Tongue (tissue), 2 donors: ENCODE measurements around the gene ZNF616. TPM values are rescaled to one million over a fixed set of nuclear protein-coding genes. Genes with fewer than 3 reads are reported as not detected.

Source experiments
- DNase-seq: peaks from one replicate; pipeline ENCODE4 v3.0.0-alpha.2; 2015
- total RNA-seq: library from RNA; depleted of rRNA; stranded (reverse); fragments of >200 nt; gene quantifications from one replicate; pipeline ENCODE4 v1.2.3, GENCODE V29; 2014

ZNF616 gene
- 12.8 TPM for total RNA-seq

DNA sequence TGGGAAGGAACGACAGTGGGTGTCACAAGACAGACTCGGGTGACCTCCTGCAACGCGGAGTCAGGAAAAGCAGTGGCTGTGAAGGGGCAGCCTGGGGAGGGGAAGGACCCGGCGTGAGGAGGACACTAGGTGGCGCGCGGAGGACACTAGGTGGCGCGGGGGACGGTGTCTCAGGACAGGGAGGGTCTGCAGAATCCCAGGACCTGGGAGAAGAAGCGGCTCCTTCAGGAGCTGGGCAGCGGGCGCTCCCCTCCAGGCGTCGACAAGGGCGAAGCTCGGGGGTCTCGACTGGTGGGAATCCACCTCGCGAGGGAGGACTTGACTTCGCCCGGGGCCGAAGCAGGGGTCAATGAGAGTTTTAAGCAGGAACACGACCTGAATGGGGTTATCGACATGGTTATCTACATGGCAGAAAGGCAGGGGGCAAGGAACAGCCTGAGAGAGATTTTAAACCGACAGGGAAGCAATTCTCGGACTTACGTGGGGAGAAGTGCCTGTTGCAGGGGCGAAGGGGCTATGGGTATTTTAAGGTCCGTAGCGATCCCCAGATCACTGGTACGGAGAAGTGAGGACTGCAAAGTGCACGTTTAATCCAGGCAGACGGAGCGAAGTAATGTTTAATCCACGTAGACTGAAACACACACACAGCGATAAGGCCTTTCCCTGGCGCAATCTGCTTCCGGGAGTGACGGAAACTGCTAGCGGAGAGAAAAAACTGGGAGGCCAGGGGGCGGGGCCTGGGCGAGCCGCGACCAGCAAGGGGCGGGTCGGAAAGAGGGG, at the start of gene ZNF616:
Gene ZNF616 (minus strand): TSS at position 687 of the 780 bp plus-strand sequence. CDS start 9,426 bp downstream, outside the sequence.
- DNase-seq, result peak; percentile 98

DNA sequence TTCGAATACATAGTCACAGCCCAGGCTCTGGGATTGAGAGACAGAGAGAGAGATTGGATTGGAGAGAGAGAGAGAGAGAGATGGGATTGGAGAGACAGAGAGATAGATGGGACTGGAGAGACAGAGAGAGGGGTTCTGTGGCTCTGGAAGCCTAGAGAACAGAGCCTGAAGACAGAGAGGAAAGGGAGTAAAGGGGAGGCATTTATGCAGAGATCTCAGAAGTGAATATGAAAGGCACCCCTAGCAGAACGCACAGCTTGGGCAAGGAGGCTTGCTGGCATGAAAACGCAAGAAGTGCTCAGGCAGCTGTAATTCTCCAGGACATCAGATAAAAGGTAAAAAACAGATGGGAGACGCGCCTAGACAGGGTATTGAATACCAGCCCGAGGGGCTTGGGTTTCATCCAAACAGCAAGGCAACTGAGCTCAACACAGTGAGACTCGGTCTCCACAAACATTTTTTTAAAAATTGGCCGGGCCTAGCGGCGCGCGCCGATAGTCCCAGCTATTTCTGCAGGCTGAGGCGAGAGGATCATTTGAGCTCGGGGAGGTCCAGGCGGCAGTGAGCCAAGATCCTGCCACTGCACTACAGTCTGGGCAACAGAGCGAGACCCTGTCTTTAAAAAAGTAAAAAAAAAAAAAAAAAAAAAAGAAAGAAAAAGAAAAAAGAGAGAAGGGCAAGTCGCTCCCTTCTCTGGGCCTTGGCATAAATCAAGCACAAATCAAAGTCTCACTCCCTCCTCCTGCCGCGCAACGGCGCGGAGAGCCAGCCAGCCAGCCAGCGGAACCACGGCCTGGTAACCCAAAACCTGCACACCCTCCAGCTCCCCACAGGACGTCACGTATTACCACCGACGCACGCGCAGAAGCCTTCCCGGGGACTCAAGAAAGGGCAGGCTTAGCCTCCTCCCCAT, 49.3 kb upstream of the ZNF616 start:
- no peak for DNase-seq

DNA sequence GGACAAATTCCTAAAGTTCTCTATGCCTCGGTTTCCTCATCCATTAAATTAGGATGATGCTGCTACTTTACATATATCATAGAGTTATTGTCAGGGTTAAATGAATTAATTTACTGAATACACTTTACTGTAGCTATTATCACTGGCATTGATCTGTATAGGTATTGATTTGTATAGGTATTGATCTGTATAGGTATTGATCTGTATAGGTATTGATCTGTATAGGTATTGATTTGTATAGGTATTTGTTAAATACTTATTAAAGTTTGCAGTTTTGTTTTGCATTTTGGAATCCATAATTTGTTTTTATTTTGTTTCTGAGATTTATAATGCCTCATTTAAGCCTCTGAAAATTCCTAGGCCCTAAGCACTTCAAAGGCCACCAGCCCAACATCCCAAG, 47.7 kb upstream of the ZNF616 start:
- DNase-seq, result no peak

DNA sequence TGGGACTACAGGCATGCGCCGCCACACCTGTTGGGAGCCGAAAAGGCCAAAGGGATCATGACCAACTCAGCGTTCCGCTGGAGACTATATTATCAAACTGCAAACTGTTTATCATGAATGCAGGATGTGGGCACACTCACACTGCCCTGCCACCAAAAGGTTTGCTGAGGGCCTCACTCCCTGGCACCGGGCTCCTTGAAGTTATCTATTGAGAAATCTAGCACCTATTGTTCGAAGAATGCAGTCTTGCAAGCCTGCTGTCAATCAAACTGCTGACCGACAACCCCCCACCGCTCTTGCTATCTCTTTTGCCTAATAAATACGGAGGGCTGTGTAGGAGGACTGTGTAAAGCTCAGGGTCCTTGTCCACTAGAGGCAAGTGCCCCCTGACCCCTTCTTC, 36.8 kb upstream of the ZNF616 start:
- DNase-seq, result no peak

DNA sequence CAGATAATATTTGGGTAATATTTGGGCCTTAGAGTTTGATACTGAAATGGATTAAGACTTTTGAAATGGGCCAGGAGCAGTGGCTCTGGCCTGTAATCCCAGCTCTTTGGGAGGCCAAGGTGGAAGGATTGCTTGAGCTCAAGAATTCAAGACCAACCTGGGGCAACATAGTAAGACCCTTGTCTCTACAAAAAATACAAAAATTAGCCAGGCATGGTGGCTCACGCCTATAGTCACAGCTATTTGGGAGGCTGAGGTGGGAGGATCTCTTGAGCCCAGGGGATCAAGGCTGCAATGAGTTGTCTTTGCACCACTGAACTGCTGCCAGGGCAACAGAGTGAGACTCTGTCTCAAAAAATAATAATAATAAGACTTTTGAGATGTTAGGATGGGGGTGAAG, 32.6 kb upstream of the ZNF616 start:
- no peak for DNase-seq

DNA sequence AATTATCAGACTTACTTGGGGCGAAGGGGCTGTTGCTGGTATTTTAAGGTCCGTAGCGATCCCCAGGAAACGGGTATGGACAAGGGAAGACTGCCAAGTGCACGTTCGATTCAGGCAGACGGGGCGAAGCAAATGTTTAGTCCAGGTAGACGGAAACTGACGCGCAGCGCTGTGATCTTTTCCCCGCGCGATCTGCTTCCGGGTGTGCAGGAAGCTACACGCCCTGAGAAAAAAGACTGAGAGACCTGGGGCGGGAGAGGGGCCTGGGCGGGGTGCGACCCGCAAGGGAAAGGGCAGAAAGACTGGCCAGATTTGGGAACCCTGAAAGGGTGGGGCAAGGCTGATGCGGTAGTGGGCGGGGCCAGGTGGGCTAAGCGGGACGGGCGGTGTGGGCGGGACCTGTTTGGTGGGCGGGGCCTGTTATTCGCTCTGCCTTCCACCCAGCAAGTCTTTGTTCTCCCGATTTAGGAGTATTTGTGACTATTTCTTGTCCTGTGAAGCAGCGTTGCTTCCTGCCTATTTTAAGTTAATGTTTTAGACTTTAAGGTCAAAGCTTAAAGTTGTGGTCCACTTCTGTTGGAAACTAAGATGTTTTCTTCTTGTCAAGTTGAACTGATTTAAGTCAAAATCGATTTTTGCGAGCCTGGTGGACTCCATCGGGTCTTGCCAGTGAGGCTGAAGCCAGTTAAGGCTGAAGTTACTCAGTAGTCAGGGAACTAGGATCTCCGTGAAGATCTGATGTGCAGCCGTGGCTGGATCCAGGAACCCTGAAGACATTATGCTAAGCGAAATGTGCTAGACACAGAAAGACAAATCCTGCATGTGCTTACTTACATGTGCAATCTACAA, 31.8 kb upstream of the ZNF616 start, which contains the start of gene ZNF836:
Gene ZNF836 (minus strand): TSS at position 301 of the 849 bp plus-strand sequence. CDS start 3,549 bp downstream, outside the sequence.
- peak; percentile 93 for DNase-seq

DNA sequence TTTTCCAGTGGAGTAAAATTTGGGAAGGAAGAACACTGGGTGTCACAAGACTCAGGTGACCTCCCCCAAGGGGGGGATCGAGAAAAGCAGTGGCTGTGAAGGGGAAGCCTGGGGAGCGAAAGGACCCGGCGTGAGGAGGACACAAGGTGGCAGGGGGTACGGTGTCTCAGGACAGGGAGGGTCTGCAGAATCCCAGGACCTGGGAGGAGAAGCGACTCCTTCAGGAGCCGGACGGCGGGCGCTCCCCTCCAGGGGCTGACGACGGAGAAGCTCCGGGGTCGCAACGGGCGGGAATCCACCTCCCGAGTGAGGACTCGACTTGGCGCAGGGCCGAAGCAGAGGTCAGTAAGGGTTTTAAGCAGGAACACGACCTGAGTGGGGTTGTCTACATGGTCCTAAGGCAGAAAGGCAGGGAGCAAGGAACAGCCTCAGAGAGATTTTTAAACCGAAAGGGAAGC, 31.2 kb upstream of the ZNF616 start:
- DNase-seq, result no peak

DNA sequence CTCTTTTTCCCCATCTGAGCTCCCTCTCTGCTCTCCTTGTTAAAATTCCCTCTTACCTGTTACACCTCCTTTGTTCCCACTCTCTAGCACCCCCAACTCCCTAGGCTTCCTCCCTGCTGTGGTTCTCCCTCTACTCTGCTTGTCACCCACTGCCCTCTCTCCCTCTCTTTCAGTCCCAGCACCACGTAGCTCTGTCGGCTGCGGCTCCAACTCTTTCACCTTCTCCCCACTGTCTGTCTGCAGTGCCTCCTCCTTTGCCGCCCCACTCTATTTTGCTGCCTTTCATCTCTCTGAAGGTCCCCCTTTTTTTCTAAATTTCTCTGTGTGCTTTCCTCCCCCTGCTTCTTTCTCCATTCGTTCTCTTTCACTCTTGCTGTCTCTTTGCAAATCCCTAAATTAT, 30.6 kb upstream of the ZNF616 start:
- peak; percentile 17 for DNase-seq

DNA sequence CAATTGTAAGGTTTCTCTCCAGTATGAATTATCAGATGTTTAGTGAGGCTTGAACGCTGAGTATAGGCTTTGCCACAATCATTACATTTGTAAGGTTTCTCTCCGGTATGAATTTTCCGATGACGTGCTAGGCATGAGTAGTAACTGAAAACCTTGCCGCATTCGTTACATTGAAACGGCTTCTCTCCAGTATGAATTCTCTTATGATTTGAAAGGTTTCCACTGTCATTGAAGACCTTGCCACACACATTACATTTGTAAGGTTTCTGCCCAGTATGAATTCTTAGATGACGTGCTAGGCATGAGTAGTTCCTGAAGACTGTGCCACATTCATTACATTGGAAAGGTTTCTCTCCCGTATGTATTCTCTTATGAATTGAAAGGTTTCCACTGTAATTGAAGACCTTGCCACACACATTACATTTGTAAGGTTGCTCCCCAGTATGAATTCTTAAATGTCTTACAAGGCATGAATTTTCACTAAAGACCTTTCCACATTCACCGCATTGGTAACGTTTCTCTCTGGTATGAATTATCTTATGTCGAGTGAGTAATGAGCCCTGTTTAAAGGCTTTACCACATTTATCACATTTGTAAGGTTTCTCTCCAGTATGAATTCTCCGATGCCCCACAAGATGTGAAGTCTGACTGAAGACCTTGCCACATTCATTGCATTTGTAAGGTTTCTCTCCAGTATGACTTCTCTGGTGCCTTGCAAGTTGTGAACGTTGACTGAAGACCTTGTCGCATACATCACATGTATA, 16.0 kb upstream of the ZNF616 start:
- no peak for DNase-seq

DNA sequence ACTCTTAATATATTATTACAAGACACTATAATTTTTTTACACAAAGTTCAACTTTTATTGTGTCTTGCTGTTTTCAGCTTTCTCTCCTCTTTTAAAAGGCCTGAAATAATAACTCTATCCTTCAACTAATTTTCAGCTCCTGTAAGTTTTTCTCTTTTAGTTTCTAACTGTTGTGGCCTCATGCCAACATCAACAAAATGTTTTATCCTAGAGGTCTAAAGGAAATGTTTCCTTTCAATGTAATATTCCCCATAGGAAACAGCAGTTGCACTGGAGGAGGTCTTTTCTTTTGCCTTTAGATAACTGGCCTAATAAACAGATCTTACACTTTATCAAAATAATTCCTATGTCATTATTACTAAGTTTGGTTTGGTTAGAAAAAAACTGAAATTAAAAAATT, 8.5 kb upstream of the ZNF616 start:
- no peak for DNase-seq

DNA sequence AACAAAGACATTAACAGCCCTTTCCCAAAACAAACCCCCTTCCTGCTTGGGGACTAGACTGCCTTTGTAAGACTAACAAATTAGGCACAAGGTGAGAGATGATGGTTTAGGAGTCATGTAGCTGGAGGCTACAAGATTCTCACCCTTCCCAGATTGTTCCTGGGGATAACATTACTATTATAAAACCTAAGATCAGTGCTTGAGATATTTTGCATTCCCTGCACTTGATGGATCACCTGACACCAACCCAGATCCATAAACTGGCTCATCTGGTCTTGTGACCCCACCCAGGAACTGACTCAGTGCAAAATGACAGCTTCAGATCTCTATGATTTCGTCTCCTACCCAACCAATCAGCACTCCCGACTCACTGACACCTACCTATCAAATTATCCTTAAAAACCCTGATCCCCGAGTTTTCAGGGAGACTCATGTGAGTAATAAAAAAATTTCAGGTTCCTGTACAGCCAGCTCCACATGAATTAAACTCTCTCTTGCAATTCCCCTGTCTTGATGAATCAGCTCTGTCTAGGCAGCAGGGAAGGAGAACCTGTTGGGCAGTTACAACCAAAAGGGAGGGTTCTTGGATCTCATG, 2.4 kb upstream of the ZNF616 start:
- no peak for DNase-seq

DNA sequence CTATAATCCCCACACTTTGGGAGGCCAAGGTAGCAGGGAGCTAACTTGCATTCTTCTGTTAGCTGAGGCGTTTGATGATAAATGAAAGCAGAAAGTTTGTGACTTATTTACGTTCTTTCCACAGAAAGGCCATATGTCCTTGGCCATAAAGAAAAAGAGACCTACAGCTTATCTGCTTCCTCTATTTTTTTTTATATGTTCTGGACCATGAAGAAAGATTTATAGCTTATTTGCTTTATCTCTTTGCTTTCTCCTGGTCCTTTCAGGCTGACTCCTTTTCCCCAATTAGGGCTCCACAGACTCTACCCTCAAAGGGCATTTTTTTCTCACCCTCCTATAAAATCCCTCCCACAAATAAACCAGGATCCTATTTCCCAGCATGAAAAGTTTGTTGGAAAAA, 1.5 kb upstream of the ZNF616 start:
- DNase-seq, result no peak

DNA sequence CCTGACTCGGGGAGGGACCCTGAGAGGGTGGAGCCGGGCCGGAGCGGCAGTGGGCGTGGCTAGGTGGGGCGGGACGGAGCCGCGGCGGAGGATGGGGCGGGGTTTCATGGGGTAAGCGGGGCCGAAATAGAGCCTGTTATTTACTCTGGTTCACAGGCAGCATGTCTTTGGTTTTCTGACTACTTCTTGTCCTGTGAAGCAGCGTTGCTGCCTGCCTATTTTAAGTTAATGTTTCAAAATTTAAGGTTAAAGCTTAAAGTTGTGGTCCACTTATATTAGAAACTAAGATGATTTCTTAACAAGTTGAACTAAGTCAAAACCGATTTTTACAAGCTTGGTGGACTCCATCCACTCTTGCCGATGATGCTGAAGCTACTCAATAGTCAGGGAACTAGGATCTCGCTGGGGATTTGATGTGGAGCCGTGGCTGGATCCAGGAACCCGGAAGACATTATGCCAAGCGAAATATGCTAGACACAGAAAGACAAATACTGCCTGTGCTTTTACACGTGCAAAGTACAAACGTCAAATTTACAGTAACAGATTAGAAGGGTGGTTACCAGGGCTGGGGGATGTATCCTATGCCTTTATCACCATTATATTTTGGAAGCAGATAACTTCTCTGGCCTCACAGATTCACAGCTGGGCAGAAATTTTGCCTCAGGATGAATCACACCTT, 433 bp upstream of the ZNF616 start:
- DNase-seq, result no peak

DNA sequence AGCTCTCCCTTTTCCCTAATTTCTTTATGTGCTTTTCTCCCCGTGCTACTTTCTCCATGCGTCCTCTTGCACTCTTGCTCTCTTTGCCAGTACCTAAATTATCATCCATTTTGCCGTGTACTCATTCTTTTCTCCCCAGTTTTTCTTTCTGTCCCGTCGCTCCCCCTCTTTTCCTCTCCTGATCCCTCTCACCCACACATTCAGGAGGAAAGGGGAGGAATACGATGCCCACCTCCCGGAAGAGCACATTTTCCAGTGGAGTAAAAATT, 821 bp downstream of the ZNF616 start:
- DNase-seq, result no peak

DNA sequence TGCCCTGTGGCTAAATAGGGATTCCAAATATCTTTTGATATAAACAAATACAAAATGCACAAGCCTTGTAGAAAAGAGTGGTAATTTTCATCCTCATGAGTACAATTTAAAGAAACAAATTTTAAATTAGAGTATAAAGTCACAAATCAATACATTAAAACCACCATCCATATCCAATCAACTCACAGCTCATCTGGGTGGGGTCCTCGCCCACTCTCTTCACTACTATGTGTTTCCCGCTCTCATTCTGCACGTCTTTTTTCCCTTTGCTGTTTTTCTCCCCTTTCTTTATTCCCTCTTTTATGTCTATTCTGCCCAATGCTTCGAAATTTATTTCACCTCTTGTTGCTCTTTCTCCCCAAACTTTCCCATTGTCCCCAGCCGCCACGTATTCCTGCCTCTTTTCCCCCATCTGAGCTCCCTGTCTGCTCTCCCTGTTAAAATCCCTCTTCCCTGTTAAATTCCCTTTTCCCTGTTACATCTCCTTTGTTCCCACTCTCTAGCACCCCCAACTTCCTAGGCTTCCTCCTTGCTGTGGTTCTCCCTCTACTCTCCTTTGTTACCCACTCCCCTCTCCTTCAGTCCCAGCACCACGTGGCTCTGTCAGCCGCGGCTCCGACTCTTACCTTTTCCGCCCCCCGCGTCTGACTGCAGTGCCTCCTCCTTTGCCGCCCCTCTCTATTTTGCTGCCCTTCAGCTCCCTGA, 1.3 kb downstream of the ZNF616 start:
- peak; percentile 66 for DNase-seq

DNA sequence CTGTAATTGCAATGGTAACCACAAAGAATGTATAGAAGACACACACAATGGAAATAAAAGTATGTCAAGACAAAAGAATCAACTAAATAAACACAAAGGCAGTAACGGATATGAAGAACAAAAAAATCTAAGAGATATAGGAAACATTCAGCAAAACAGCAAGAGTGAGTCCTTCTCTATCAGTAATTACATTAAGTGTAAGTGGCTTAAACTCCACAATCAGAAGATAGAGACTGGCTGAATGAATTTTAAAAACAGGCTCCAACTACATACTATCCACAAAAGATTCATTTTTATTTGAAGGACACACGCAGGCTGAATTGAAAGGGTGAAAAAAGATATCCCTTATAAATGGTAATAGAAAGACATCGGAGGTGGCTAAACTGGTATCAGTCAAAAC, 19.5 kb downstream of the ZNF616 start:
- no peak for DNase-seq

DNA sequence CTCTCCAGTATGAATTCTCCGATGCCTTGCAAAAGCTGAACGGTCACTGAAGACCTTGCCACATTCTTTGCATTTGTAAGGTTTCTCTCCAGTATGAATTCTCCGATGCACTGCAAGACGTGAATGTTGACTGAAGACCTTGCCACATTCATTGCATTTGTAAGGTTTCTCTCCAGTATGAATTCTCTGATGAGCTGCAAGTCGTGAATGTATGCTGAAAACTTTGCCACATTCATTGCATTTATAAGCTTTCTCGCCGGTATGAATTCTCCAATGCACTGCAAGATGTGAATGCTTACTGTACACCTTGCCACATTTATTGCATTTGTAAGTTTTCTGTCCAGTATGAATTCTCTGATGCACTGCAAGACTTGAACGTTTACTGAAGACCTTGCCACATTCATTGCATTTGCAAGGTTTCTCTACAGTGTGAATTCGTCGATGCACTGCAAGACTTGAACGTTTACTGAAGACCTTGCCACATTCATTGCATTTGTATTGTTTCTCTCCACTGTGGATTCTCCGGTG, 24.1 kb downstream of the ZNF616 start:
- no peak for DNase-seq

DNA sequence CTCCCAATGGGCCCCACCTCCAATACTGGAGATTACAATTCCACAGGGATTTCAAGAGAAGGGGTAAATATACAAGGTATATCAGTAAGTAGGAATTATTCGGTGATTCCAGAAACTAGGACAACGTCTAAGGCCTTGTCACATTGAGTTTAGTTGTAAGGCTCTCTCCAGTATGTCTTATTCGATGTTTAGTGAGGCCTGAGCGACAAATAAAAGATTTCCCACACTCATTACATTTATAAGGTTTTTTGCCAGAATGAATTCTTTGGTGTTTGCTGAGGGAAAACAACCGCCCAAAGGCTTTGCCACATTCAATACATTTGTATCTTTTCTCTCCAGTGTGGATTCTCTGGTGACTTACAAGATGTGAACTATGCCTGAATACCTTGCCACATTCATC, 25.0 kb downstream of the ZNF616 start:
- DNase-seq, result no peak

DNA sequence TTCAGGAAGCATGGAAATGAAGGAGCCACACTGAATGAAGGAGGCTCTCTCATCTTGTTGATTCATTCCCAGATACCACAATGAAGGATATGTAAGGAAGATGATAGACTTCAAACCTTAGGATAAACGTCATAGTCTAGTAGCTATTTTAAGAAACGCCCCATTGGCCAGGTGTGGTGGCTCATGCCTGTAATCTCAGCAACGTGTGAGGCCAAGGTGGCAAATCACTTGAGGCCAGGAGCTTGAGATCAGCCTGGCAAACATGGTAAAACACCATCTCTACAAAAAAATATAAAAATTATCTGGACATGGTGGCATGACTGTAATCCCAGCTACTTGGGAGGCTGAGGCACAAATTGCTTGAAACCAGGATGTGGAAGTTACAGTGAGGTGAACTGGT, 27.1 kb downstream of the ZNF616 start:
- no peak for DNase-seq

DNA sequence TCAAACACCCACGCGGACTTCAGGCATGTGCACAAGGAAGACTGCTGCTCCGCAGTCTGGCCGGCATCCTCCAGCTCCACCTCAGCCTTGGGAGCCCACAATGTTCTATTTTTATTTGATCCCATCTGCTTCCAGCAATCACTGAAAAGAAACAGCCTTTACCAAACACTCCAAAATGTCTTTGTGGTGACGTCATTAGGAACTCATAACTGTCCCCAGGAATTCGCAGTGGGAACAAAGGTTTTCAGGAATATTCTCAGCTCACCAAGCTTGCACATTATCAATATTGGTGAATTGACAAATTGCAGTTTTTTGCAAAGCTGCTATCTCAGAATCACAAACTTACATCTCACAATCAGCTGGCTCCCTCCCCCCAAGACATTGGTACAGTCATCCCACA, 29.0 kb downstream of the ZNF616 start:
- no peak for DNase-seq
